ENCODE data around the gene GAPT. TPM values are rescaled to one million over a fixed set of nuclear protein-coding genes. Genes with fewer than 3 reads are reported as not detected.

GAPT gene
- total and polyA plus RNA-seq, 8 donors: 0.16 to 3.2 (median 0.78) TPM; not detected in 2

DNA sequence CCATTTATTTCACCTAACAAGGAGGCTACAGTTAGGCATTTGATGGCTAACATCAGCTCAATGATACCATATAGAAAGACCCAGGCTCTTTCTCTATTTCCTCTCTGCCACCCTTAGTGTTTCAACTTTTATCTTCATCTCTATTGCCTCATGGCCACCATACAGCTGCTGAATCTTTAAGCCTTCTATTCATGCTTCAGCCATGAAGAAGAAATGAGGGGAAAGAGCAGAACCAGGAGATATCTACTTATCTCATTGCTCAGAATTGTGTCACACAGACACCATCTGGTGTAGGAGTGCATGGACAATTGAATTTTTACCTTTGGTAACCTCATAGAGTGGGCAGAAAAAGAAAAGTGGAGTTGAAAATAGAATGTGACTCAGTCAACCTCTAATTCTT is 6.7 kb downstream of the GAPT start:
- TF ChIP-seq, protein P1, sequence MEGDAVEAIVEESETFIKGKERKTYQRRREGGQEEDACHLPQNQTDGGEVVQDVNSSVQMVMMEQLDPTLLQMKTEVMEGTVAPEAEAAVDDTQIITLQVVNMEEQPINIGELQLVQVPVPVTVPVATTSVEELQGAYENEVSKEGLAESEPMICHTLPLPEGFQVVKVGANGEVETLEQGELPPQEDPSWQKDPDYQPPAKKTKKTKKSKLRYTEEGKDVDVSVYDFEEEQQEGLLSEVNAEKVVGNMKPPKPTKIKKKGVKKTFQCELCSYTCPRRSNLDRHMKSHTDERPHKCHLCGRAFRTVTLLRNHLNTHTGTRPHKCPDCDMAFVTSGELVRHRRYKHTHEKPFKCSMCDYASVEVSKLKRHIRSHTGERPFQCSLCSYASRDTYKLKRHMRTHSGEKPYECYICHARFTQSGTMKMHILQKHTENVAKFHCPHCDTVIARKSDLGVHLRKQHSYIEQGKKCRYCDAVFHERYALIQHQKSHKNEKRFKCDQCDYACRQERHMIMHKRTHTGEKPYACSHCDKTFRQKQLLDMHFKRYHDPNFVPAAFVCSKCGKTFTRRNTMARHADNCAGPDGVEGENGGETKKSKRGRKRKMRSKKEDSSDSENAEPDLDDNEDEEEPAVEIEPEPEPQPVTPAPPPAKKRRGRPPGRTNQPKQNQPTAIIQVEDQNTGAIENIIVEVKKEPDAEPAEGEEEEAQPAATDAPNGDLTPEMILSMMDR (IDR thresholded peaks at IDR 0.05): no peak
- H3K4me3 ChIP-seq: no peak overlapping the region
- ATAC-seq: no peak
- no peaks in the 10 kb centered on the region for H3K27me3 ChIP-seq
- peaks cover 0 to 6% (median 0%) of the 10 kb centered on the region in 3 donors for H3K4me1 ChIP-seq
- DNase-seq: no peak
- intact Hi-C loops (cut with DNase I): loop anchor here in 1 of 3 donors (10.0 kb wide), 2 partner anchors 317 to 347 kb away; no protein-coding TSS in a partner anchor
- no peaks in the 10 kb centered on the region for H3K9me3 ChIP-seq
- FAIRE-seq: no peak
- H3K36me3 ChIP-seq: no peaks in the 10 kb centered on the region
- H3K27ac ChIP-seq: no peak overlapping the region

DNA sequence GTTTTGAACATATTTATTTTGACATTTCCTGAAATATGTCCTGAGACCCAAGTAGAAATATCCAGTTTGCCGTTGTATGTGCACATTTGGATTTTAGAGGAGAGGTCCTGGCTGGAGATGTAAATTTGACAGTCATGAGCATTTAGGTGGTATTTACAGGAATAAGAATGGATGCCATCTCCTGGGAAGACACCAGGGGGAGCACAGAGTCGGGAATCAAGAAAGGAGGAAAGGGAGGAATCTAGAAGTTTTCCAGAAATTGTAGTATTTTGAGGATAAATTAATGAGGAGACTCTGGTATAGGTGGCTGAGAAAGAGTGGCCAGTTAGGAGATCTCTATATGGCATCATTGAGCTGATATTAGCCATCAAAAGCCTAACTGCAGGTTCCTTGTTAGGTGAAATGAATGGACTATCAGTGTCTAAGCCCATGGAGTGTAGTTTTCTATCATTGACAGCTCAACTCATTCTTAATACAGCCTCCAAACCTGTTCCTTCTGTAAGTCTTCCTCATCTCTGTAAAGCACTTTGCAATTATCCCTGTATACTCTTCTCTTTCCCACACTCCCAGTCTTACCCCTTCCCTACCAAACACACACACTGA is 7.2 kb downstream of the GAPT start:
- Histone ChIP-seq H3K4me3 (no peak overlapping the region), H3K36me3 (no peaks in the 10 kb centered on the region), H3K4me1 (peaks cover 0 to 6% (median 0%) of the 10 kb centered on the region in 3 donors), H3K9me3 (no peaks in the 10 kb centered on the region), H3K27ac (no peak overlapping the region), H3K27me3 (no peaks in the 10 kb centered on the region)
- ATAC-seq (peak in 3 of 4 donors; percentile 77 to 83 (median 80)), FAIRE-seq (no peak), DNase-seq (peak in 4 of 6 donors; percentile 10 to 36 (median 22))
- TF ChIP-seq, protein P1 (IDR thresholded peaks at IDR 0.05): peak; percentile 45 to 67 (median 56)
- intact Hi-C loops (cut with DNase I): loop anchor here in 1 of 3 donors (10.0 kb wide), 2 partner anchors 316 to 346 kb away; no protein-coding TSS in a partner anchor
- 4 to 8% methylated on average over 2 of the region's 2 CpGs for WGBS, 2 donors

DNA sequence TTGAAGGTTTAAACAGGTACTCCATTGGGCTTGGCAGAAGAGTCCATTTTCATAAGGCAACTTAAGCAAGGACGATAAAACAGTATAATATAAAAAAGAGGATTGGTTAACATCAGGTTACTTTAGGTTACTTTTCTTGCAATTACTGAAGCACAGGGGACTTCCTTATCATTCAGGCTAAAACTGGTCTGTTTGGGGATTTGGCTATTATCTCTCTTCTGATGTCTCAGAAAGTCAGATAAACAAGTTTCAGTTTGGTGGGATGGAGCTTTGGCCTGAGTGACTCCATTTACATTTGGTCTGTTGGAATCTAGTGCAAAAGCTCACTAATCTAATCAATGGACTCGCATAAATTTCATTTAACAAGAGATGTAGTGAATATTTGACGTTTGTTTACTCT is 8.0 kb downstream of the GAPT start:
- intact Hi-C loops (cut with DNase I): loop anchor here in 1 of 3 donors (10.0 kb wide), 2 partner anchors 316 to 346 kb away; no protein-coding TSS in a partner anchor
- Histone ChIP-seq H3K4me3 (no peak overlapping the region), H3K9me3 (no peaks in the 10 kb centered on the region), H3K36me3 (no peaks in the 10 kb centered on the region), H3K27me3 (no peaks in the 10 kb centered on the region), H3K4me1 (peaks cover 0 to 6% (median 0%) of the 10 kb centered on the region in 3 donors), H3K27ac (no peak overlapping the region)
- TF ChIP-seq, protein P1 (IDR thresholded peaks at IDR 0.05): no peak
- ATAC-seq (no peak), FAIRE-seq (no peak), DNase-seq (no peak)
- WGBS, 2 donors: 63% methylated on average over 3 of the region's 3 CpGs

DNA sequence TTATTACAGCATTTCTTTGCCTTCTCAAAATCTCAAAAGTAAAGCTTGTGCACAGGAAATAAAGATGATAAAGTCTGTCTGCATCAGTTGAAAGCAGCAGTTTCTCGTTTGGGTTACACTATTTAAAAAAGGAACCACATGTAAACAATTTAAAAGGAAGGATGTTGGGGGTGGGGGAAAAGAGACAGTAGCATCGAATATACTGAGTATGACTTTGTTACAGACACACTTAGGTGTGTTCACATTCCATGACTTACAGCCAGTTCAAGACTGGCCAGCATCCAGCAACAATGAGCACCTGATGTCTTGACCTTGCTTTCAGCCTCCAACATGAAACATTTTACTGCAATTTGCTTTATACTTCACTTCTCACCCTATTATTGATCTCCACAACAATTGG is 8.7 kb downstream of the GAPT start:
- no peak for FAIRE-seq
- Histone ChIP-seq H3K4me3 (no peak overlapping the region), H3K4me1 (peaks cover 0 to 6% (median 0%) of the 10 kb centered on the region in 3 donors), H3K27me3 (no peaks in the 10 kb centered on the region), H3K27ac (no peak overlapping the region), H3K36me3 (no peaks in the 10 kb centered on the region), H3K9me3 (no peaks in the 10 kb centered on the region)
- TF ChIP-seq, protein P1 (IDR thresholded peaks at IDR 0.05): no peak
- ATAC-seq: peak in 3 of 4 donors; percentile 20 to 65 (median 24)
- WGBS, 2 donors: 13 to 14% methylated on average over 2 of the region's 2 CpGs
- intact Hi-C loops (cut with DNase I): loop anchor here in 2 of 3 donors (10.0 kb wide), 2 partner anchors 315 to 345 kb away; no protein-coding TSS in a partner anchor
- DNase-seq: no peak

Data from pancreas (tissue), 10 donors.